ENCODE measurements around the gene CDKN2C. TPM values are rescaled to one million over a fixed set of nuclear protein-coding genes. Genes with fewer than 3 reads are reported as not detected.

Gene CDKN2C
- total and polyA plus RNA-seq, 10 of the 15 experiments (the other 5 are each of a cell fraction or from before 2014, with no cell fraction given), result 3.3 to 11.7 (median 6.0) TPM

DNA sequence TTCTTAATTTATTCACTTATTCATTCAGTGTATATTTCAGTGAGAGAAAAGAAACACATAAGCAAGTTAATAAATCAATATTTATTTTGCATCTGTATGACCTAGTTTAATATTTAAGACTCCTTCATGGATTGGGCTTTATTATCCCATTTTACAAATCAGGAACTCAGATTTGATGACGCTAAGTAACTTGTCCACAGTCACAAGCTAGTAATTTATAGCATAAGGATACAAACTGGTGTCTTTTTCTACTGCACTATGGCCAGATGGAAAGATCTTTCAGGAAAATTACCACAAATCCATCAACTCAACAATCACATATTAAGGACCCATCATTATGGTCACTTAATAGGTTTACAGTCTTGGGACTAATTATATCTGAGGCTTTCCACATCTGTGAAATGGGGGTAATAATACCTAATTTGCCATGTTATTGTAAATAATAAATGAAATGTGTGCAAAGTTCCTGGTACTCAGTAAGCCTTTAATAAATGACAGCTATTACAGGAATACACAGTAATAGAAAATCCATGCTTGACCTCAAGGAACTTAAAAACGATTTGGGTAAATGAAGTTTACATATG is 13.3 kb downstream of the CDKN2C start:
- Histone ChIP-seq H4K20me1 (ENCODE audit: control insufficient read depth, insufficient read depth) (no peaks in the 10 kb centered on the region), H3K9ac (ENCODE audit: control insufficient read depth, insufficient read depth, low read length) (no peak overlapping the region), H3K79me2 (ENCODE audit: control insufficient read depth, insufficient read depth, low read length) (peaks cover 60% of the 10 kb centered on the region), H3K4me2 (ENCODE audit: control insufficient read depth, insufficient read depth) (no peak overlapping the region), H3K27ac (ENCODE audit: control insufficient read depth, insufficient read depth) (peak overlapping the region; percentile 13), H3K4me3 (no peak overlapping the region), H3K27me3 (replicated peaks in 1 of 2; ENCODE audit: control insufficient read depth in 2 of 2, insufficient read depth in 2 of 2, low read length in 1 of 2) (peaks cover 0 to under 1% of the 10 kb centered on the region in 2 experiments; a peak in 2 of 4 replicates), H3K36me3 (ENCODE audit: control insufficient read depth in 2 of 2, insufficient read depth in 2 of 2, low read length in 1 of 2) (no peaks in the 10 kb centered on the region), H2AFZ (ENCODE audit: control insufficient read depth, low read depth, low read length) (no peak overlapping the region; the same call in 1 of the 2 replicates), H3K4me1 (ENCODE audit: control insufficient read depth, insufficient read depth, low read length) (no peaks in the 10 kb centered on the region), H3K9me3 (replicated peaks; ENCODE audit: control insufficient read depth, insufficient read depth, low read length) (no peaks in the 10 kb centered on the region; the same call in 2 of the 3 replicates)
- ChIA-PET CTCF (no interaction called here), SMC1A (ENCODE audit: uncharacterized antibody, unreplicated experiment) (no interaction called here), RAD21 (ENCODE audit: unreplicated experiment) (no interaction called here), POLR2A (no interaction called here)
- DNase-seq (ENCODE audit: low read depth, low spot score) (no peak), ATAC-seq (no peak), FAIRE-seq (no peak)
- TF ChIP-seq MXI1 (IDR thresholded peaks at IDR 0.05; ENCODE audit: low read depth, low read length), result no peak
- no peak for TF ChIP-seq JUNB (IDR thresholded peaks at IDR 0.05)
- TF ChIP-seq RAD51 (IDR thresholded peaks at IDR 0.05), result no peak
- TF ChIP-seq STAT3 (IDR thresholded peaks at IDR 0.05; ENCODE audit: low read depth, low read length), result no peak
- TF ChIP-seq SRF (IDR thresholded peaks at IDR 0.05; ENCODE audit: low read depth in 2 of 2, low read length in 2 of 2), result no peak
- TF ChIP-seq CBX5 (IDR thresholded peaks at IDR 0.05; ENCODE audit: low read depth), result no peak
- TF ChIP-seq, protein P1, sequence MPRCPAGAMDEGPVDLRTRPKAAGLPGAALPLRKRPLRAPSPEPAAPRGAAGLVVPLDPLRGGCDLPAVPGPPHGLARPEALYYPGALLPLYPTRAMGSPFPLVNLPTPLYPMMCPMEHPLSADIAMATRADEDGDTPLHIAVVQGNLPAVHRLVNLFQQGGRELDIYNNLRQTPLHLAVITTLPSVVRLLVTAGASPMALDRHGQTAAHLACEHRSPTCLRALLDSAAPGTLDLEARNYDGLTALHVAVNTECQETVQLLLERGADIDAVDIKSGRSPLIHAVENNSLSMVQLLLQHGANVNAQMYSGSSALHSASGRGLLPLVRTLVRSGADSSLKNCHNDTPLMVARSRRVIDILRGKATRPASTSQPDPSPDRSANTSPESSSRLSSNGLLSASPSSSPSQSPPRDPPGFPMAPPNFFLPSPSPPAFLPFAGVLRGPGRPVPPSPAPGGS (IDR thresholded peaks at IDR 0.05; ENCODE audit: borderline replicate concordance, insufficient read depth, low read depth, low read length, poor library complexity, severe bottlenecking), result no peak
- no peak for TF ChIP-seq PKNOX1 (IDR thresholded peaks at IDR 0.05)
- TF ChIP-seq, protein P2, sequence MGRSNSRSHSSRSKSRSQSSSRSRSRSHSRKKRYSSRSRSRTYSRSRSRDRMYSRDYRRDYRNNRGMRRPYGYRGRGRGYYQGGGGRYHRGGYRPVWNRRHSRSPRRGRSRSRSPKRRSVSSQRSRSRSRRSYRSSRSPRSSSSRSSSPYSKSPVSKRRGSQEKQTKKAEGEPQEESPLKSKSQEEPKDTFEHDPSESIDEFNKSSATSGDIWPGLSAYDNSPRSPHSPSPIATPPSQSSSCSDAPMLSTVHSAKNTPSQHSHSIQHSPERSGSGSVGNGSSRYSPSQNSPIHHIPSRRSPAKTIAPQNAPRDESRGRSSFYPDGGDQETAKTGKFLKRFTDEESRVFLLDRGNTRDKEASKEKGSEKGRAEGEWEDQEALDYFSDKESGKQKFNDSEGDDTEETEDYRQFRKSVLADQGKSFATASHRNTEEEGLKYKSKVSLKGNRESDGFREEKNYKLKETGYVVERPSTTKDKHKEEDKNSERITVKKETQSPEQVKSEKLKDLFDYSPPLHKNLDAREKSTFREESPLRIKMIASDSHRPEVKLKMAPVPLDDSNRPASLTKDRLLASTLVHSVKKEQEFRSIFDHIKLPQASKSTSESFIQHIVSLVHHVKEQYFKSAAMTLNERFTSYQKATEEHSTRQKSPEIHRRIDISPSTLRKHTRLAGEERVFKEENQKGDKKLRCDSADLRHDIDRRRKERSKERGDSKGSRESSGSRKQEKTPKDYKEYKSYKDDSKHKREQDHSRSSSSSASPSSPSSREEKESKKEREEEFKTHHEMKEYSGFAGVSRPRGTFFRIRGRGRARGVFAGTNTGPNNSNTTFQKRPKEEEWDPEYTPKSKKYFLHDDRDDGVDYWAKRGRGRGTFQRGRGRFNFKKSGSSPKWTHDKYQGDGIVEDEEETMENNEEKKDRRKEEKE (IDR thresholded peaks at IDR 0.05), result no peak
- no peak for TF ChIP-seq MTA3 (IDR thresholded peaks at IDR 0.05; ENCODE audit: borderline replicate concordance, low read length)
- no peak for TF ChIP-seq HSF1 (IDR thresholded peaks at IDR 0.05; ENCODE audit: low read depth, low read length)
- no TSS peak for BruUV-seq (replicated peaks)
- WGBS (ENCODE audit: insufficient coverage, insufficient replicate concordance, low lambda C conversion rate, missing lambda C conversion rate), result 67% methylated on average over 2 of the region's 2 CpGs
- in situ Hi-C loops (cut with MboI) (no loop called here), intact Hi-C loops (cut with micrococcal nuclease; ENCODE audit: unreplicated experiment) (no loop called here)
